Omental fat pad (tissue), 4 donors: ENCODE results near the gene NUDT2. TPM values are rescaled to one million over a fixed set of nuclear protein-coding genes. Genes with fewer than 3 reads are reported as not detected.
"Not testable (repeated sequence)": the region's sequence is repeated elsewhere in the genome, so short reads cannot be mapped to it uniquely, and the experiment has no call there.

Source experiments
- ATAC-seq: fragments of 150-250 bp; one replicate; pipeline ENCODE4 v1.9.1; 2016; ENCODE audit warnings: mild to moderate bottlenecking, moderate library complexity; ENCODE audit not compliant: low FRiP score
- DNase-seq: peaks from one replicate; pipeline ENCODE4 v3.0.0-alpha.2; 2019; ENCODE audit warnings: low spot score
- CTCF ChIP-seq, 3 donors: fragments of 450-650 bp; IDR thresholded peaks; one replicate each; pipeline ENCODE4 v1.5.1; 2016 to 2017; ENCODE audit warnings: antibody characterized with exemption in 3 of 3, mild to moderate bottlenecking in 3 of 3, moderate library complexity in 2 of 3
- total RNA-seq, 4 donors: library from RNA; depleted of rRNA; stranded (reverse); fragments of >200 nt; gene quantifications; one replicate each; pipeline ENCODE4 v1.1.0, GENCODE V29; 2016

The NUDT2 gene
- total RNA-seq, 4 donors from 2014 or later: 6.6 to 30.4 (median 19.1) TPM

DNA sequence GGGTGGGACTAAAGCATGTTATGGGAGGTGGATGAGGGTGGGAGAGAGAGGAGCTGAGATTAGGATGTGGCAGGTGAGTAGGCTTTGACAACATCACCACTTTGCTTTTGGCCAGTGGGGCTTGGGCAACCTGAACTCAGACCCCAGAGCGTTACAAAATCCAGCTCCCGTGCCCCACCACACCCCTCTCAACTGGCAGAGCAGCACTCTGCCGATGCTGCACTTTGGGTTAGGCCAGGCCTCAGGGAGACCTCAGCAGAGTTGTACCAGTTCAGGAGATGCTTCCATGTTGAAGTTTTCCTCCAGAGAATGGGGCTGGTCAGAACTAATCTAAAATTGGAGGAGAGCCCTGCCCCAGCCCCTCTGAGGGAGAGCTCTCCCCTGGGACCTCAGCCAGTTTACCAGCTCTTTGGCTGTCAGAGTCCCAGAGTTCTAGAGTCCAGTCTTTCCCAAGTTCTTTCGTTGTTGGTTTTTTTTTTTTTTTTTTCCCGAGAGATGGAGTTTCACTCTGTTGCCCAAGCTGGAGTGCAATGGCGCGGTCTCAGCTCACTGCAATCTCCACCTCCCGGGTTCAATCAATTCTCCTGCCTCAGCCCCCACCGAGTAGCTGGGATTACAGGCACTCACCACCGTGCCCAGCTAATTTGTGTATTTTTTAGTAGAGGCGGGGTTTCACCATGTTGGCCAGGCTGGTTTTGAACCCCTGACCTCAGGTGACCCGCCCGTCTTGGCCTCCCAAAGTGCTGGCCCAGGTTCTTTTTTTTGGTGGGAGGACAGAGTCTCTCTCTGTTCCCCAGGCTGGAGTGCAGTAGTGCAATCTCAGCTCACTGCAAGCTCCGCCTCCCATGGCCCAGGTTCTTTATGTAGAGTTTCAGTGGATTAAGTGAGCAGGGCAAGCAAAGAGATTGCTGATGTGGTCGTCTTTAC, 17.8 kb downstream of the NUDT2 start:
- no peak for DNase-seq
- no peak for ATAC-seq
- no peak for TF ChIP-seq CTCF (IDR thresholded peaks at IDR 0.05)

DNA sequence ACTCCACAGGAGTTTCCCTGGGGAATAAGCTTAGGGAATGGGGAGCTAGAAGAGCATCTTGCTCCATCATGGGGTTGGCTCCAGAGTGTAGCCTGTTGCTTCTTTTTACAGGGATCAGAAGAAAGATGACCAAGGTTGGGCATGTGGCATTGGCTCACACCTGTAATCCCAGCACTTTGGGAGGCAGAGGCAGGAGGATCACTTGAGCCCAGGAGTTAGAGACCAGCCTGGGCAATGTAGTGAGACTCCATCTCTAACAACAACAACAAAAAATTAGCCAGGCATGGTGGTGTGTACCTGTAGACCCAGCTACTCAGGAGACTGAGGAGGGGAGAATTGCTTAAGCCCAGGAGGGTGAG, 18.4 kb downstream of the NUDT2 start:
- DNase-seq: no peak
- no peak for ATAC-seq
- TF ChIP-seq CTCF (IDR thresholded peaks at IDR 0.05): no peak

- ATAC-seq (no peak), DNase-seq (no peak)
- TF ChIP-seq CTCF (IDR thresholded peaks at IDR 0.05): no peak
These were observed 20.0 kb downstream of the NUDT2 start for GRCh38 chr9:34349324-34349723.

- not testable (repeated sequence) for DNase-seq, ATAC-seq
These were observed 22.8 kb downstream of the NUDT2 start for GRCh38 chr9:34352122-34352652.

- not testable (repeated sequence) for ATAC-seq, DNase-seq
These were observed 23.6 kb downstream of the NUDT2 start for GRCh38 chr9:34352957-34353356.

DNA sequence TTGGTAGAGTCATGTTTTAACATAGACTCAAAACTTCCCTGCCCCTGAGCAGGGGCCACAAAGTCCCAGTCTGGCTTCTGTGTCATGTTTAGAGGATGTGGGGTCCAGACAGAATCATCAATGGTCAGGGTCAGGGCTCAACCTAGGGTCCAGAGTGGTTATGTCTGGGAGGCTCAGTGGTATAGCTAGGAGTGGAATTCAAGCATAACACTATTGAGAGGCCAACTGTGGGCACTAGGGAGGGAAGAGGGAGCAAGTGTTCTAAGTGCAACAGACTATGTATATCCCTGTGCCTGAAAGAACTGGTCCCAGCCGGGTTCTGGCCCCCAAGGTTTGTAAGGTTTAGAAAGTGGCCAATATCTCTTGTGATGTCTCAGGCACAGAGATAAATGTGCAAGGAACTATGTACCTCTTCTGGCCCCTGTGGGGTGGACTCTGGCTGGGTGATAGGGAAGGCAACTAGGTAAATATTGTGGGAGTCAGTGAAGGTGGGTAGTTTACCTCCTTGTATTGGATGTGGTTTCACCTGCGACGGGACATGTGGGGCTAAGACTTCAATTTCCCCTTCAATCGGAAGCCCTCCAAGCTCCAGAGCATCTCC, 33.3 kb downstream of the NUDT2 start:
- no peak for DNase-seq
- ATAC-seq: no peak
- TF ChIP-seq CTCF (IDR thresholded peaks at IDR 0.05): no peak

GRCh38 chr9:34363619-34364351, 34.4 kb downstream of the NUDT2 start:
- no peak for TF ChIP-seq CTCF (IDR thresholded peaks at IDR 0.05)
- DNase-seq (no peak), ATAC-seq (no peak)
